Measurements from ENCODE around the gene AMER1.
A peak's percentile ranks its signal among the peaks of the same experiment; 100 is the strongest.
"Not testable (repeated sequence)": the region's sequence is repeated elsewhere in the genome, so short reads cannot be mapped to it uniquely, and the experiment has no call there.

Gene AMER1

GRCh38 chrX:64205441-64205734 is at the start of gene AMER1:
Gene AMER1, minus strand, starts transcription at chrX:64205708. Its CDS starts 12,422 bp downstream, at chrX:64193286.
- H3K27ac ChIP-seq (ENCODE audit: low read length), result no peak within 1 kb of the TSS
- peaks cover 5% of the 10 kb centered on the region for H3K27me3 ChIP-seq (ENCODE audit: control insufficient read depth, insufficient read depth, low read length)
- no peaks in the 10 kb centered on the region for H3K4me1 ChIP-seq (ENCODE audit: control insufficient read depth, low read depth, low read length)
- peak within 1 kb of the TSS; percentile 66 for H3K4me3 ChIP-seq (ENCODE audit: low read length)
- H3K36me3 ChIP-seq (ENCODE audit: control insufficient read depth, low read depth, low read length), result no peaks in the 10 kb centered on the region
- H3K9me3 ChIP-seq (ENCODE audit: control insufficient read depth, low read depth, low read length), result peaks cover 3% of the 10 kb centered on the region
- H3K9ac ChIP-seq (ENCODE audit: low read length), result peak within 1 kb of the TSS; percentile 66

- H3K9me3 ChIP-seq (ENCODE audit: control insufficient read depth, low read depth, low read length), result peaks cover under 1% of the 10 kb centered on the region
- no peaks in the 10 kb centered on the region for H3K36me3 ChIP-seq (ENCODE audit: control insufficient read depth, low read depth, low read length)
- no peaks in the 10 kb centered on the region for H3K4me1 ChIP-seq (ENCODE audit: control insufficient read depth, low read depth, low read length)
- no peak within 1 kb of the TSS for H3K27ac ChIP-seq (ENCODE audit: low read length)
- no peak within 1 kb of the TSS for H3K9ac ChIP-seq (ENCODE audit: low read length)
- no peak within 1 kb of the TSS for H3K4me3 ChIP-seq (ENCODE audit: low read length)
- H3K27me3 ChIP-seq (ENCODE audit: control insufficient read depth, insufficient read depth, low read length), result no peaks in the 10 kb centered on the region
These were observed 24.8 kb upstream of the AMER1 start, which contains the start of gene ASB12 for GRCh38 chrX:64230123-64230970. Gene ASB12, minus strand, starts transcription at chrX:64230607. Its CDS starts 4,957 bp downstream, at chrX:64225650.

- Histone ChIP-seq H3K4me1 (ENCODE audit: control insufficient read depth, low read depth, low read length) (no peaks in the 10 kb centered on the region), H3K27me3 (ENCODE audit: control insufficient read depth, insufficient read depth, low read length) (no peaks in the 10 kb centered on the region), H3K9me3 (ENCODE audit: control insufficient read depth, low read depth, low read length) (no peaks in the 10 kb centered on the region), H3K27ac (ENCODE audit: low read length) (no peak overlapping the region), H3K4me3 (ENCODE audit: low read length) (no peak overlapping the region), H3K9ac (ENCODE audit: low read length) (no peak overlapping the region), H3K36me3 (ENCODE audit: control insufficient read depth, low read depth, low read length) (no peaks in the 10 kb centered on the region)
These were observed 23.6 kb upstream of the AMER1 start for GRCh38 chrX:64229154-64229553.

- H3K9me3 ChIP-seq (ENCODE audit: control insufficient read depth, low read depth, low read length), result peaks cover 4% of the 10 kb centered on the region
- no peaks in the 10 kb centered on the region for H3K4me1 ChIP-seq (ENCODE audit: control insufficient read depth, low read depth, low read length)
- H3K9ac ChIP-seq (ENCODE audit: low read length), result no peak overlapping the region
- H3K27me3 ChIP-seq (ENCODE audit: control insufficient read depth, insufficient read depth, low read length), result no peaks in the 10 kb centered on the region
- no peak overlapping the region for H3K27ac ChIP-seq (ENCODE audit: low read length)
- no peak overlapping the region for H3K4me3 ChIP-seq (ENCODE audit: low read length)
- no peaks in the 10 kb centered on the region for H3K36me3 ChIP-seq (ENCODE audit: control insufficient read depth, low read depth, low read length)
These were observed 12.5 kb upstream of the AMER1 start for GRCh38 chrX:64218023-64218422.

- not testable (repeated sequence) for H3K27me3 ChIP-seq (ENCODE audit: control insufficient read depth, insufficient read depth, low read length); H3K27ac ChIP-seq (ENCODE audit: low read length); H3K4me3 ChIP-seq (ENCODE audit: low read length); H3K36me3 ChIP-seq (ENCODE audit: control insufficient read depth, low read depth, low read length); H3K9me3 ChIP-seq (ENCODE audit: control insufficient read depth, low read depth, low read length); H3K9ac ChIP-seq (ENCODE audit: low read length); H3K4me1 ChIP-seq (ENCODE audit: control insufficient read depth, low read depth, low read length)
These were observed 8.5 kb upstream of the AMER1 start for GRCh38 chrX:64213989-64214388.

- H3K9me3 ChIP-seq (ENCODE audit: control insufficient read depth, low read depth, low read length), result peaks cover 3% of the 10 kb centered on the region
- peak overlapping the region; percentile 66 for H3K9ac ChIP-seq (ENCODE audit: low read length)
- peaks cover 5% of the 10 kb centered on the region for H3K27me3 ChIP-seq (ENCODE audit: control insufficient read depth, insufficient read depth, low read length)
- H3K36me3 ChIP-seq (ENCODE audit: control insufficient read depth, low read depth, low read length), result no peaks in the 10 kb centered on the region
- H3K4me3 ChIP-seq (ENCODE audit: low read length), result peak overlapping the region; percentile 62
- no peaks in the 10 kb centered on the region for H3K4me1 ChIP-seq (ENCODE audit: control insufficient read depth, low read depth, low read length)
- H3K27ac ChIP-seq (ENCODE audit: low read length), result no peak overlapping the region
These were observed 1.2 kb upstream of the AMER1 start for GRCh38 chrX:64206556-64207162.

- Histone ChIP-seq H3K9me3 (ENCODE audit: control insufficient read depth, low read depth, low read length) (peaks cover 3% of the 10 kb centered on the region), H3K4me1 (ENCODE audit: control insufficient read depth, low read depth, low read length) (no peaks in the 10 kb centered on the region), H3K27me3 (ENCODE audit: control insufficient read depth, insufficient read depth, low read length) (peaks cover 5% of the 10 kb centered on the region), H3K36me3 (ENCODE audit: control insufficient read depth, low read depth, low read length) (no peaks in the 10 kb centered on the region), H3K4me3 (ENCODE audit: low read length) (peak overlapping the region; percentile 62), H3K27ac (ENCODE audit: low read length) (no peak overlapping the region), H3K9ac (ENCODE audit: low read length) (peak overlapping the region; percentile 66)
These were observed 410 bp upstream of the AMER1 start for GRCh38 chrX:64205735-64206501.

- Histone ChIP-seq H3K4me1 (ENCODE audit: control insufficient read depth, low read depth, low read length) (no peaks in the 10 kb centered on the region), H3K27me3 (ENCODE audit: control insufficient read depth, insufficient read depth, low read length) (peaks cover 5% of the 10 kb centered on the region), H3K36me3 (ENCODE audit: control insufficient read depth, low read depth, low read length) (no peaks in the 10 kb centered on the region), H3K9ac (ENCODE audit: low read length) (peak overlapping the region; percentile 44), H3K9me3 (ENCODE audit: control insufficient read depth, low read depth, low read length) (peaks cover 3% of the 10 kb centered on the region), H3K27ac (ENCODE audit: low read length) (no peak overlapping the region), H3K4me3 (ENCODE audit: low read length) (peak overlapping the region; percentile 66)
These were observed 637 bp downstream of the AMER1 start for GRCh38 chrX:64204701-64205440.

GRCh38 chrX:64204252-64204651 is 1.3 kb downstream of the AMER1 start:
- no peaks in the 10 kb centered on the region for H3K36me3 ChIP-seq (ENCODE audit: control insufficient read depth, low read depth, low read length)
- H3K4me3 ChIP-seq (ENCODE audit: low read length), result peak overlapping the region; percentile 66
- peaks cover under 1% of the 10 kb centered on the region for H3K9me3 ChIP-seq (ENCODE audit: control insufficient read depth, low read depth, low read length)
- no peaks in the 10 kb centered on the region for H3K4me1 ChIP-seq (ENCODE audit: control insufficient read depth, low read depth, low read length)
- H3K9ac ChIP-seq (ENCODE audit: low read length), result peak overlapping the region; percentile 34
- H3K27ac ChIP-seq (ENCODE audit: low read length), result no peak overlapping the region
- H3K27me3 ChIP-seq (ENCODE audit: control insufficient read depth, insufficient read depth, low read length), result peaks cover 5% of the 10 kb centered on the region

- Histone ChIP-seq H3K27me3 (ENCODE audit: control insufficient read depth, insufficient read depth, low read length) (peaks cover 5% of the 10 kb centered on the region), H3K27ac (ENCODE audit: low read length) (no peak overlapping the region), H3K4me1 (ENCODE audit: control insufficient read depth, low read depth, low read length) (no peaks in the 10 kb centered on the region), H3K9me3 (ENCODE audit: control insufficient read depth, low read depth, low read length) (no peaks in the 10 kb centered on the region), H3K4me3 (ENCODE audit: low read length) (no peak overlapping the region), H3K36me3 (ENCODE audit: control insufficient read depth, low read depth, low read length) (no peaks in the 10 kb centered on the region), H3K9ac (ENCODE audit: low read length) (no peak overlapping the region)
These were observed 2.6 kb downstream of the AMER1 start for GRCh38 chrX:64202808-64203325.

GRCh38 chrX:64198036-64198435 is 7.5 kb downstream of the AMER1 start:
- no peaks in the 10 kb centered on the region for H3K4me1 ChIP-seq (ENCODE audit: control insufficient read depth, low read depth, low read length)
- no peak overlapping the region for H3K27ac ChIP-seq (ENCODE audit: low read length)
- no peaks in the 10 kb centered on the region for H3K36me3 ChIP-seq (ENCODE audit: control insufficient read depth, low read depth, low read length)
- H3K27me3 ChIP-seq (ENCODE audit: control insufficient read depth, insufficient read depth, low read length), result no peaks in the 10 kb centered on the region
- no peak overlapping the region for H3K9ac ChIP-seq (ENCODE audit: low read length)
- no peaks in the 10 kb centered on the region for H3K9me3 ChIP-seq (ENCODE audit: control insufficient read depth, low read depth, low read length)
- H3K4me3 ChIP-seq (ENCODE audit: low read length), result no peak overlapping the region
